Muscle layer of duodenum (tissue), 2 donors: ENCODE measurements around the gene TBC1D16.

Experiments
- H3K27ac ChIP-seq: one replicate; pipeline ENCODE4 v1.7.0; 2013; ENCODE audit warnings: mild to moderate bottlenecking, low read length
- H3K27me3 ChIP-seq: one replicate; pipeline ENCODE4 v1.7.0; 2013; ENCODE audit warnings: low read depth, mild to moderate bottlenecking, control low read depth, low read length
- H3K36me3 ChIP-seq, 2 donors: one replicate each; pipeline ENCODE4 v1.7.0; 2013; ENCODE audit warnings: low read length in 2 of 2, control low read depth in 1 of 2, mild to moderate bottlenecking in 1 of 2; ENCODE audit not compliant: insufficient read depth in 2 of 2, control insufficient read depth in 1 of 2
- H3K4me1 ChIP-seq, 2 donors: one replicate each; pipeline ENCODE4 v1.7.0; 2013; ENCODE audit warnings: low read length in 2 of 2, mild to moderate bottlenecking in 2 of 2, control low read depth in 1 of 2, moderate library complexity in 1 of 2; ENCODE audit not compliant: insufficient read depth in 2 of 2, control insufficient read depth in 1 of 2
- H3K4me3 ChIP-seq, 2 donors: one replicate each; pipeline ENCODE4 v1.7.0; 2013; ENCODE audit warnings: low read length in 2 of 2, low read depth in 1 of 2, mild to moderate bottlenecking in 1 of 2
- H3K9me3 ChIP-seq, 2 donors: one replicate each; pipeline ENCODE4 v1.7.0; 2013; ENCODE audit warnings: low read length in 2 of 2, control low read depth in 1 of 2, mild to moderate bottlenecking in 1 of 2; ENCODE audit not compliant: control insufficient read depth in 1 of 2
- donor health status: healthy.

TBC1D16 gene

DNA sequence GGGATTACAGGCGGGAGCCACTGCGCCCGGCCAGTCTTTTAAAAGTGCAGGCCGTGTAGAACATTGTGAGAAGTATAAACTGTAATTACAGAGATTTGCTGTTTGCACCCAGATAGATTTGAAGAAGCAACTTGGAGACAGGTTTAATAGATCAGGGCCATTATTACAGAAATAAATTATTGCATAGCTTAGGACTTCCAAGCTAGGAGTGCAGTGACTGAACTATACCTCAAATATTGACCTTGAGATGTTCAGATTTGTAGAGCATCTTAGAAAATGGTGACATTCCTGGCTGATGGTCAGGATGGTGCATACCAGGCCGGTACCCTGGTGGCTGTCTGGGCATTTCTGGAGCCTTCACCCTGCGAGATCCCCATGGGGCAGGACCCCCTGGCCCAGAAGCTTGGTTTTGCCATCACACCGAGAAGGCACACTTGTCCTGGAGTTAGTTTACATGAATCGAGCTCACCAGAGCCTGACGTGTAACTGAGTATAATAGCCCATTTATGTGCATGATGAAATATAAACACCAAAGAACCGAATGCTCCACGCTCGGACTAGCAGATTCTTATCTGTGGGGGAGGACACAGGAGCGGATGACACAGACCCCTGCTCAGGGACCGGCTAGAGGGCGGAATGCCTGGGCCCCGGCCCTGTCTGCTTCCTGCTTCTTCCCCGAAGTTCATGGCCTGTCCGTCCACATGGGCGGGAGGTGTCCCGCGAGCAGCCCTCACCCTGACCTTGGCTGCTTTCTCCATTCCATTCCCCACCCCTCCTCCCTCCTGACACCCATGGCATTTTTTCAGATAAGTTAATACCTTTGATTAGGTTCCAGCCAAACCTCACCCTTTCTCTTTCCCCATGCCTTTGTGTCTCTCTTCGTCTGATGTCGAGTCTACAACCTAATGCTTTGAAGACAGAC lies 32.9 kb upstream of the TBC1D16 start:
- peaks cover 0 to 8% of the 10 kb centered on the region in 2 donors for H3K36me3 ChIP-seq
- peak overlapping the region; percentile 39 for H3K27ac ChIP-seq
- no peaks in the 10 kb centered on the region for H3K9me3 ChIP-seq
- no peak overlapping the region for H3K4me3 ChIP-seq
- no peaks in the 10 kb centered on the region for H3K27me3 ChIP-seq
- peaks cover 13 to 17% of the 10 kb centered on the region in 2 donors for H3K4me1 ChIP-seq

DNA sequence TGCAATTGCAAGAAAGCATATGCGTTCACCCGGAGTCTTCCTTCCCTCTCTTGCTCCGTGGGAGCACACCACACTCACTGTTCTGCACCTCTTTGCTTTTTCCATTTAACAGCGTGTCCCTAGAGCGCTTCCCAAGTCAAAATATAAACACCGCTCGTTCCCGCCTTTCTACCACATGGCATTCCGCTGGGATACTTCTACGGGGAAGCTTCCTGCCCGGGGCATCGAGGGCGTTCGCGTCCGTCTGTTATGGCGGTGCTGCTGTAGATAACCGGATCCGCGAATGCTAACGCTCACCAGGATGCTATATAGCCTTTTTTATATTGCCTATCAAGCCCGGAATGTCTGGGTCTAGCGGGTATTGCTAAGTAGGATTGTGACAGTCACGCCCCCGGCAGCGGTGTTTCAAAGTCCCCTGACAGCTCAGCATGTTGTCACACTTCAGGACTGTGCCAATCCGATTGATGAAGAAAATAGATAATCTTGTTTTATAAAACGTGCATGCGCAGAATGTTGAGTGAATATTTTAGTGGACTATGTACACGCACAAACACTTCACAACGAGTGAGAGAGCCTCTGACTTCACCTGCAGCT lies 31.8 kb upstream of the TBC1D16 start:
- Histone ChIP-seq H3K27ac (no peak overlapping the region), H3K4me1 (peaks cover 13 to 17% of the 10 kb centered on the region in 2 donors), H3K36me3 (peaks cover 0 to 8% of the 10 kb centered on the region in 2 donors), H3K27me3 (no peaks in the 10 kb centered on the region), H3K4me3 (no peak overlapping the region), H3K9me3 (no peaks in the 10 kb centered on the region)

- Histone ChIP-seq H3K27ac (no peak overlapping the region), H3K27me3 (no peaks in the 10 kb centered on the region), H3K36me3 (peaks cover 0 to 8% of the 10 kb centered on the region in 2 donors), H3K4me1 (peaks cover 10 to 13% of the 10 kb centered on the region in 2 donors), H3K4me3 (no peak overlapping the region), H3K9me3 (no peaks in the 10 kb centered on the region)
Measured at GRCh38 chr17:80065478-80066170, 30.0 kb upstream of the TBC1D16 start.

- Histone ChIP-seq H3K4me3 (no peak overlapping the region), H3K27ac (no peak overlapping the region), H3K27me3 (no peaks in the 10 kb centered on the region), H3K9me3 (no peaks in the 10 kb centered on the region), H3K4me1 (peaks cover 10 to 13% of the 10 kb centered on the region in 2 donors), H3K36me3 (peaks cover 0 to 8% of the 10 kb centered on the region in 2 donors)
Measured at GRCh38 chr17:80064696-80065095, 29.0 kb upstream of the TBC1D16 start.

DNA sequence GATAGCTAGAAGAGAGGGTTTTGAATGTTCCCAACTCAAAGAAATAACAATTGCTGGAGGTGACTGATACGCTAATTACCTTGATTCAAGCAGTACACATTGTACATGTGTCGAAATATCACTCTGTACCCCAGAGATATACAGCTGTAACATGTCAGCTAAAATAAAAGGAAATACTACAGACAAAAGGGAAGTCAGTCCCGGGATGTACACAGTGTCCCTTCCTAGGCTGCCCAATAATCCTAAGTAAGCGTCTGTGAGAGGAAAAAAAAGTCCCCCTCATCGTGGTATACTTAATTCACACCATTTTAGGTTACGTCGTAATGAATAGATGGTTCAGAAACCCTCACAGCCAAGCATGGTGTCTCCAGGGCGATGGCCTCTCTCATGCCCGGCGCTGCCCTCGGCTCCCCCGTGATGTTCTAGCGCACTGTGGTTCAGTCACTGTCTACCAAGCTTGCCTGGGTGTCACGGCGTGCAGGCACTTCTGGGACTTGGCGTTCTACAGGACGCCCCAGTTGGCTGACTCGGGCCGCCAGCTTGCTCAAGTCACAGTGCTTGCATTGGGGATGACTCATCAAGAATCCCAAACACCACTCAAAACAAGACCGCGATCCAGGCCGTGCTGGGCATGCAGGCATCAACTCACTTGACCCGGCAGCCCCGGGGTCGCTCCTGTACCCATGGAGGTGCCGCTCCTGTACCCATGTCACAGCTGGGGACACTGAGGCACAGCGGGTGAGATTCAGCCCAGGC lies 28.3 kb upstream of the TBC1D16 start:
- no peak overlapping the region for H3K4me3 ChIP-seq
- H3K36me3 ChIP-seq, result peaks cover 0 to 12% of the 10 kb centered on the region in 2 donors
- no peaks in the 10 kb centered on the region for H3K9me3 ChIP-seq
- H3K27me3 ChIP-seq, result no peaks in the 10 kb centered on the region
- H3K27ac ChIP-seq, result peak overlapping the region; percentile 39
- peaks cover 8 to 13% of the 10 kb centered on the region in 2 donors for H3K4me1 ChIP-seq

GRCh38 chr17:80061421-80061820 lies 25.7 kb upstream of the TBC1D16 start:
- Histone ChIP-seq H3K4me3 (no peak overlapping the region), H3K9me3 (no peaks in the 10 kb centered on the region), H3K36me3 (peaks cover 0 to 15% of the 10 kb centered on the region in 2 donors), H3K27ac (no peak overlapping the region), H3K4me1 (peaks cover 0 to 6% of the 10 kb centered on the region in 2 donors), H3K27me3 (no peaks in the 10 kb centered on the region)

- no peaks in the 10 kb centered on the region for H3K27me3 ChIP-seq
- H3K4me3 ChIP-seq, result no peak overlapping the region
- H3K36me3 ChIP-seq, result peaks cover 0 to 15% of the 10 kb centered on the region in 2 donors
- H3K27ac ChIP-seq, result no peak overlapping the region
- H3K4me1 ChIP-seq, result peaks cover 0 to 6% of the 10 kb centered on the region in 2 donors
- no peaks in the 10 kb centered on the region for H3K9me3 ChIP-seq
Measured at GRCh38 chr17:80060644-80061043, 25.0 kb upstream of the TBC1D16 start.

GRCh38 chr17:80058311-80058955 lies 22.8 kb upstream of the TBC1D16 start:
- Histone ChIP-seq H3K4me1 (peaks cover 0 to 8% of the 10 kb centered on the region in 2 donors), H3K9me3 (no peaks in the 10 kb centered on the region), H3K27me3 (no peaks in the 10 kb centered on the region), H3K36me3 (peaks cover 0 to 15% of the 10 kb centered on the region in 2 donors), H3K27ac (no peak overlapping the region), H3K4me3 (no peak overlapping the region)

DNA sequence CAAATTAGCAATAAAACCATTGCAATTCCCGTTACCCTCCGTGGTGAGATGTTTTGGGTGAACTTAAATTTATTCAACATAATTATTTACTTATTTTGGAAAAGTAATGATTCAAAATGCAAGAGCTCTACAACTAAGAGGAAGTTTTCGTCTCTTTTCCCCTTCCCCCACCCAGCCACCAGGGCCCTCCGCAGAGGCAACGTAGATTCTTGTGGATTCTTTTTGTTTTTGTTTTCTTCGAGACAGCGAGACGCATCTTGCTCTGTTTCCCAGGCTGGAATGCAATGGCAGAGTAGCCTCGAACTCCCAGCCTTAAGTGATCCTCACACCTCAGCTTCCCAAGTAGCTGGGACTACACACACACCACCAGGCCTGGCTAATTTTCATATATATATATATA lies 19.9 kb upstream of the TBC1D16 start:
- peaks cover 3 to 29% of the 10 kb centered on the region in 2 donors for H3K36me3 ChIP-seq
- H3K9me3 ChIP-seq, result no peaks in the 10 kb centered on the region
- H3K4me1 ChIP-seq, result peaks cover 0 to 8% of the 10 kb centered on the region in 2 donors
- no peaks in the 10 kb centered on the region for H3K27me3 ChIP-seq
- no peak overlapping the region for H3K27ac ChIP-seq
- H3K4me3 ChIP-seq, result no peak overlapping the region

DNA sequence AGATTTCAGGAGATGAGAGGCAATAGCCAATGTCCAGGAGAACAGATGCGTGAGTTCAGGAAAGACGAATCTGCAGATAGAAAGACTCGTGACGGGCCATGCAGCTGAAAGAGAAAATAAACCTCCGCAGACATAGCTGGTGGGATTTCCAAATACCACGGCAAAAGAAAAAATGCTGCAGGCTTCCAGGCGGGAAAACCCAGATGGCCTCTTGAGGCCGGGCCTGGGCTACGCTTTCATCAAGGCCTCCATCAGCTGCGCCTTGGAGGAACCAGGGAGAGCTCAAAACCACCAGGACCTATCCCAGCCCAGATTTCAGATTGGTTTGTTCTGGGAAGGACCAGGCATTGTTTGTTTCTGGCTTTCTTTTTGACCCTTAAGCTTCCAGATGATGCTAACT lies 17.4 kb upstream of the TBC1D16 start:
- Histone ChIP-seq H3K4me3 (no peak overlapping the region), H3K9me3 (no peaks in the 10 kb centered on the region), H3K27me3 (no peaks in the 10 kb centered on the region), H3K27ac (no peak overlapping the region), H3K4me1 (peaks cover 0 to 8% of the 10 kb centered on the region in 2 donors), H3K36me3 (peaks cover 3 to 24% of the 10 kb centered on the region in 2 donors)
